Esophagus muscularis mucosa (tissue), 2 donors: ENCODE results near the gene SFR1.

ENCODE experiments used
- POLR2A ChIP-seq: fragments of 450-650 bp; IDR thresholded peaks from one replicate; pipeline ENCODE4 v1.6.1; 2017; ENCODE audit warnings: antibody characterized with exemption, moderate library complexity, mild to moderate bottlenecking, low read depth
- POLR2AphosphoS5 ChIP-seq, 2 donors: sonication (generic); formaldehyde crosslinking; IDR thresholded peaks; one replicate each; pipeline ENCODE4 v1.6.1; 2017; ENCODE audit warnings: antibody characterized with exemption in 2 of 2

DNA sequence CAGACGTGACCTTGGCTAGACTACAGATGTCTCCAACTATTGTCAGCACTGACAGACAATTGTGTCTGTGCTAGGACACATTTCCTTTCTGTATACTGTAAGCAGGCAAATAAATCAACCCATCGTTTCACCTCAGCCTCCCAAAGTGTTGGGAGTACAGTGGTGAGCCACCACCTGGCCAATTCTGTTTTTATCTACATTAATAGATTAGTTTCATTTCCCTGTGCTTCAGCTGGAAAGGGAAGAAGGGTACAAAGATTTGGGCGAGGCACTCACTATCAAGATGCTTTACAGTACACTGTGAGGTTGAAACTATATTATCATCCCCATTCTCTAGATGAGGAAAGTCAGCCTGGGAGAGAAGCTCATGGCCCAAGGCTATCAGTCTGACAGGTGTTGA lies 21.9 kb downstream of the SFR1 start:
- no peak for TF ChIP-seq POLR2AphosphoS5 (IDR thresholded peaks at IDR 0.05)
- TF ChIP-seq POLR2A = no peak
